Chondrocyte (in vitro differentiated cells): ENCODE data around the gene DNAH3. TPM values are rescaled to one million over a fixed set of nuclear protein-coding genes. Genes with fewer than 3 reads are reported as not detected.

Source experiments
- DNase-seq: peaks from one replicate; pipeline ENCODE4 v3.0.0; 2021; ENCODE audit warnings: mixed read lengths, low spot score
- H3K27ac Mint-ChIP-seq: one replicate; pipeline ENCODE4 v1.8.0; 2021; ENCODE audit warnings: mild to moderate bottlenecking, moderate library complexity, mixed read lengths; ENCODE audit not compliant: unreplicated experiment
- H3K27me3 Mint-ChIP-seq: 2 replicates; pipeline ENCODE4 v1.8.0; 2021; ENCODE audit warnings: low read depth, mixed read lengths
- H3K36me3 Mint-ChIP-seq: 2 replicates; pipeline ENCODE4 v1.8.0; 2021; ENCODE audit warnings: low read depth, mixed read lengths
- H3K4me1 Mint-ChIP-seq: 2 replicates; pipeline ENCODE4 v1.8.0; 2021; ENCODE audit warnings: low read depth, mild to moderate bottlenecking, mixed read lengths
- H3K4me3 Mint-ChIP-seq: one replicate; pipeline ENCODE4 v1.8.0; 2021; ENCODE audit warnings: mild to moderate bottlenecking, moderate library complexity, mixed read lengths; ENCODE audit not compliant: unreplicated experiment
- H3K9me3 Mint-ChIP-seq: 2 replicates; pipeline ENCODE4 v1.8.0; 2021; ENCODE audit warnings: low read depth, mixed read lengths
- total RNA-seq: library from RNA; stranded (reverse); gene quantifications from 3 replicates; pipeline ENCODE4 v1.2.1, GENCODE V29; 2021
- TF ChIP-seq, protein P1 (sequence below): fragments of 200-600 bp; sonication (generic); IDR thresholded peaks from 2 replicates; pipeline ENCODE4 v1.5.0; 2021; ENCODE audit warnings: antibody characterized with exemption, mild to moderate bottlenecking, moderate library complexity

Gene DNAH3
- total RNA-seq, 1 donor from 2014 or later, result not detected

DNA sequence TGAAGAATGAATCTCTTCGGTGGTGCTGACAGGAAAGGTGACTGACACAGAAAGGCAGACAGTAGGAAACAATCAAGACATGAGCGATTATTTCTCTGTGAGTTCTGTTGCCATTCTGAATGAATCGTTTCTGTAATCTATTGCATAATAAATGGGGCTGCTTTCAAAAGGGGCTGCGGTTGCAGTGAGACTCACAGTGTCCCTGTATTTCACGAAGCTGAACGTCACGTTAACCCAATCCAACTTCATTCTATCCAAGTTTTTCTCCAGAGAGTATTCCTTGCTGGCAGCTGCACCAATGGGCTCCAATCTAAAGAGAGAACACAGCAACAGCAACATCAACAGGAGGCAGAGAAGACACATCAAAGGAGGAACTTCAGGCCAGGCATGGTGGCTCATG is 75.4 kb downstream of the DNAH3 start:
- no peak overlapping the region for H3K27ac Mint-ChIP-seq
- H3K27me3 Mint-ChIP-seq, result no peaks in the 10 kb centered on the region
- H3K36me3 Mint-ChIP-seq, result no peaks in the 10 kb centered on the region
- no peak for DNase-seq
- H3K9me3 Mint-ChIP-seq, result no peaks in the 10 kb centered on the region
- H3K4me3 Mint-ChIP-seq, result no peak overlapping the region
- TF ChIP-seq, protein P1, sequence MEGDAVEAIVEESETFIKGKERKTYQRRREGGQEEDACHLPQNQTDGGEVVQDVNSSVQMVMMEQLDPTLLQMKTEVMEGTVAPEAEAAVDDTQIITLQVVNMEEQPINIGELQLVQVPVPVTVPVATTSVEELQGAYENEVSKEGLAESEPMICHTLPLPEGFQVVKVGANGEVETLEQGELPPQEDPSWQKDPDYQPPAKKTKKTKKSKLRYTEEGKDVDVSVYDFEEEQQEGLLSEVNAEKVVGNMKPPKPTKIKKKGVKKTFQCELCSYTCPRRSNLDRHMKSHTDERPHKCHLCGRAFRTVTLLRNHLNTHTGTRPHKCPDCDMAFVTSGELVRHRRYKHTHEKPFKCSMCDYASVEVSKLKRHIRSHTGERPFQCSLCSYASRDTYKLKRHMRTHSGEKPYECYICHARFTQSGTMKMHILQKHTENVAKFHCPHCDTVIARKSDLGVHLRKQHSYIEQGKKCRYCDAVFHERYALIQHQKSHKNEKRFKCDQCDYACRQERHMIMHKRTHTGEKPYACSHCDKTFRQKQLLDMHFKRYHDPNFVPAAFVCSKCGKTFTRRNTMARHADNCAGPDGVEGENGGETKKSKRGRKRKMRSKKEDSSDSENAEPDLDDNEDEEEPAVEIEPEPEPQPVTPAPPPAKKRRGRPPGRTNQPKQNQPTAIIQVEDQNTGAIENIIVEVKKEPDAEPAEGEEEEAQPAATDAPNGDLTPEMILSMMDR, result no peak
- no peaks in the 10 kb centered on the region for H3K4me1 Mint-ChIP-seq

DNA sequence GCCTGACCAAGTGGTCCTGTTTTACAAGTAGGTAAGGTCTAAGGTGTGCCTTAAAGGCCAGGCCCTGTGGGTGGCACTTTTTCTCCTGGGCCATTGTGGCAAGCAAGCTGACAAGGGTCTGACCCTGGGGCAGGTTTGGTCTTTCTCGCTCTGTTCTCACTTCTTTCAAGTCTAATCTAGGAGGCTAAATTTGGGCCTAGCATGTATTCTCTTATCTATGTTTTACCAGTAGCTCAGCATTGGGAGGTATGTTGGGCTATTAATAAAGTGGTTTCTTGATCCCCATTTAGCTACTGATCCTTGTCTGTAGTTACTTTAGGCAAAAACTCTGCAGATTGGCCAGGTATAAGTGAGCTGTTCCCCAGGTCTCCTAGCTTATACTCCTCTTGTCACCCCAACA is 77.7 kb downstream of the DNAH3 start:
- no peak for DNase-seq
- TF ChIP-seq, protein P1, result no peak
- H3K27me3 Mint-ChIP-seq, result peaks cover under 1% of the 10 kb centered on the region
- no peaks in the 10 kb centered on the region for H3K36me3 Mint-ChIP-seq
- H3K9me3 Mint-ChIP-seq, result no peaks in the 10 kb centered on the region
- H3K4me3 Mint-ChIP-seq, result no peak overlapping the region
- no peak overlapping the region for H3K27ac Mint-ChIP-seq
- H3K4me1 Mint-ChIP-seq, result no peaks in the 10 kb centered on the region

DNA sequence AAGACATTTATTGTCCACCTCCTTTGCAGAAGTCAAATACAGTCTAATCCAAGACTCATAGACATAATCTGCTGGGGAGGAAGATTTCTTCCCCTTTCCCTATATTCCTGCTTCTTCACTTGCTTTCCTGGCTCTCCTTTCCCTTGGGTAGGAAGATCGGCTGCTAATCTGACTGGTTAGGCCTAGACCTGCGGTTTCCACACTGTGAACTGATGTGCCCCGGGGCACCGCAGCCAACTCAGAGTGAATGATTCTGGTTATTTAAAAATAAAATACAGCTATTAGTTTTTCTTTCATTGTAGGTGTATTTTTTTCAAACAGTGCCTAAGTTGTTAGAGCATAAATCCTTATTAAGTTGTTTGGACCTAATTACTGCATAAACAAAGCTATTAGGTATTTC is 78.9 kb downstream of the DNAH3 start:
- H3K36me3 Mint-ChIP-seq, result no peaks in the 10 kb centered on the region
- H3K4me1 Mint-ChIP-seq, result no peaks in the 10 kb centered on the region
- H3K27ac Mint-ChIP-seq, result no peak overlapping the region
- TF ChIP-seq, protein P1, result no peak
- H3K9me3 Mint-ChIP-seq, result no peaks in the 10 kb centered on the region
- H3K4me3 Mint-ChIP-seq, result no peak overlapping the region
- H3K27me3 Mint-ChIP-seq, result peaks cover 3% of the 10 kb centered on the region
- no peak for DNase-seq

DNA sequence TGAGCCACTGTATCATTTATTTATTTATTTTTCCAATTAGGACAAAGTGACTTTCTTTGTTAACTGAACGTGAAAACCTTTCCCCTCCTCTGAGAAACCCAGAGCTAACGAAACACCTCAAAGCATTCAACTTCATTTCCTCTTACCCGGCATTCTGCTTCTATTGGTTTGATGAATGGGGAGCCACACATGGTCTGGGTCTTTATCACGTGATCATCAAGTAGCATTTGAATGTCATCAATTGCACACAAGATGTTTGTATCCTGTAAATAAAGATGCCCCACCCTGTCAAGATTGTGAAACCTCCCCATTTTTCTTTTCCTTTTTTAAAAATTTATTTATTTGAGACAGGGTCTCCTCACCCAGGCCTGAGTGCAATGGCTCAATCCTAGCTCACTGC is 80.1 kb downstream of the DNAH3 start:
- no peak overlapping the region for H3K4me3 Mint-ChIP-seq
- TF ChIP-seq, protein P1, result no peak
- H3K36me3 Mint-ChIP-seq, result no peaks in the 10 kb centered on the region
- H3K4me1 Mint-ChIP-seq, result no peaks in the 10 kb centered on the region
- H3K27me3 Mint-ChIP-seq, result peaks cover 3% of the 10 kb centered on the region
- no peak overlapping the region for H3K27ac Mint-ChIP-seq
- H3K9me3 Mint-ChIP-seq, result no peaks in the 10 kb centered on the region
- DNase-seq, result no peak

DNA sequence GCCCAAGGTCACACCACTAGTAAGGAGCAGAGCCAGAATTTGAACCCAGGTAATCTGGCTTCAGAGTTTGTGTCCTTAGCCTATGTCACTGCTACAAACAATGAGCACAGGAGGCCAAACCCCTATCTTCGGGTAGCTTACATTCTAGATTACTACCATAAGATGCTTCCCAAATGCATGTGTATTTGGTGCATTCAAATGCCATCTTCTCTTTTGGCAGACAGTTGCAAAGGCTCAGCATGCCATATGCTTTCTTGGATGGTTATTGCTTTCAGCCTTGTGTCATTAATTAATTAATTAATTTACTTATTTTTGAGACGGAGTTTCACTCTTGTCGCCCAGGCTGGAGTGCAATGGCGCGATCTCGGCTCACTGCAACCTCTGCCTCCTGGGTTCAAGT is 80.7 kb downstream of the DNAH3 start:
- Mint-ChIP-seq H3K4me1 (no peaks in the 10 kb centered on the region), H3K9me3 (no peaks in the 10 kb centered on the region), H3K36me3 (no peaks in the 10 kb centered on the region), H3K27me3 (peaks cover 3% of the 10 kb centered on the region), H3K27ac (no peak overlapping the region), H3K4me3 (no peak overlapping the region)
- no peak for DNase-seq
- TF ChIP-seq, protein P1, result no peak
